GM18907 (cell line): ENCODE data around the gene OR2T8.

Experiments used
- ATAC-seq: cut with Tn5 transposase; IDR thresholded peaks from one replicate; pipeline ENCODE4 v1.9.1; 2021; ENCODE audit warnings: mild to moderate bottlenecking, moderate library complexity; ENCODE audit not compliant: unreplicated experiment

The OR2T8 gene

GRCh38 chr1:247961791-247962190 lies 41.7 kb downstream of the OR2T8 start:
- ATAC-seq: no peak

GRCh38 chr1:247962911-247963588 lies 43.0 kb downstream of the OR2T8 start:
- ATAC-seq: no peak

GRCh38 chr1:247964933-247965332 lies 44.9 kb downstream of the OR2T8 start, which contains the start of gene OR2AK2:
Gene OR2AK2 (plus strand): TSS chr1:247965233. CDS start chr1:247965377, 144 bp downstream.
- ATAC-seq: no peak

GRCh38 chr1:247966532-247967204 lies 46.6 kb downstream of the OR2T8 start:
- peak; percentile 87 for ATAC-seq
